GM21737 (cell line): Measurements from ENCODE around the gene GLT8D1.
A peak's percentile ranks its signal among the peaks of the same experiment; 100 is the strongest.

Experiments used
- ATAC-seq: cut with Tn5 transposase; IDR thresholded peaks from one replicate; pipeline ENCODE4 v1.9.1; 2021; ENCODE audit warnings: mild to moderate bottlenecking, moderate library complexity; ENCODE audit not compliant: unreplicated experiment

Gene GLT8D1

DNA sequence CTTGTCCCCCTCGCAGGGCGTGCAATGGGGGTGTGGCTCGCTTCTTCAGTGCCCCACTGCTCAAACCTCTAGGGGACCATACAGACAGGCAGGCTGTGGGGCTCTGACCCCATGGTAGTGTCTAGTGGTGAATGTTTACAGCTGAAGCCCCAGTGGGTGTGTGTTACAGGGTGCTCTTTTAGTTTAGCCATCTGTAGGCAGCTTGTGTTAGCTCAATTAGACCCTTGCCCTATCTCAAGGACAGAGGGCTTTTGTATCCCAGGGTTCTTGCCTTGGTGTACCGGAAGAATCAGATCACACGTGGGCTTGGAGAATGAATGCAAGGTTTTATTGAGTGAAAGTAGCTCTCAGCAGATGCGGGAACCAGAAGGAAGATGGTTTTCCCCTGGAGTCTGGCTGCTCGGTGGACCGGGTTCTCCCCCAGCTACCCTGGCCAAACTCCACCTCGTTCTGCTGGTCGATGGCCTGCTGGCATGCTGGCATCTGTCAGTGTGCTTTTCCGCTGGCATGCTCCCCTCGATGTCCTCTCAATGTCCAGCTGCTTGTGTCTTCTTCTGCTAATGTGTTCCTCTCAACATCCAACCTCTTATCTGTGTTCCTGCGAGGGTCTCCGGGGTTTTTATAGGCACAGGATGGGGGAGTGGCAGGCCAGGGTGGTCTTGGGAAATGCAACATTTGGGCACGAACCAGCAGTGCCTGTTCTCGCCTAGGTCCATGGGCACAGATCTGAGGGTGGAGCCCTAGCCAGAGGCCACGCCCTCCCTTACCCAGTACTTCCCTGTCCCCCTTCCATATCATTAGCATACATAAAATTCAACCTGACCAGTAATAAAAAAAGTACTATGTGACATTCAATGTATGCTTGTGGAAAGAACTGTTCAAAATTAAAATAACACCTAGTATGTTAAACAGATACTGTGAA, 7.0 kb upstream of the GLT8D1 start:
- no peak for ATAC-seq

DNA sequence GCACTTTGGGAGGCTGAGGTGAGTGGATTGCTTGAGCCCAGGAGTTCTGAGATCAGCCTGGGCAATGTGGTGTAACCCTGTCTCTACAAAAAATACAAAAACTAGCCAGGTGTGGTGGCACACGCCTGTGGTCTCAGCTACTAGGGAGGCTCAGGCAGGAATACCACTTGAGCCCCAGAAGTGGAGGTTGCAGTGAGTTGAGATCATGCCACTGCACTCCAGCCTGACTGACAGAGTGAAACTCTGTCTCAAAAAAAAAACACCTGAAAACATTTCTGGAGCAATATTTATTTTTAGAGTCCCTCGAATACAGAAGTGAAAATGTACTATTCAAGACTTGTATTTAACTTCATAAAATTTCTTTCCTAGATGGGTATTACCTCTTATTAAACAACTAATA, 4.9 kb upstream of the GLT8D1 start:
- no peak for ATAC-seq

DNA sequence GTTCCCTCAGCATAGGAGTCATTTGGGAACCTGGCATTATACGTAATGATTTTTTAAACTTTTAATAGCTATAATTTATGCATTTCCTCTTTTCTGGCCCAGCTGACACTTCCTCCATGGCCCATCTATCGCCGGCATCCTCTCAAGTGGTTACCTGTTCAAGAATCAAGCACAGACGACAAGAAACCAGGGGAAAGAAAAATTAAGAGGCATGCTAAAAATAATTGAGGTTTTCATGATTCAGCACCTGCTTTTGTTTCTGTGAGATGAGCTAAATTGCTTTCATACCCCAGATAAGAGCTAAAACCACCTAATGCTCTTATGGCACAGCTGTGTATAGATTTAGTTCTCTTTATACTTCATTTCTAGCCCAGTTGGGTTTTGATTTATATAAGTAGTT, 2.0 kb upstream of the GLT8D1 start:
- no peak for ATAC-seq

DNA sequence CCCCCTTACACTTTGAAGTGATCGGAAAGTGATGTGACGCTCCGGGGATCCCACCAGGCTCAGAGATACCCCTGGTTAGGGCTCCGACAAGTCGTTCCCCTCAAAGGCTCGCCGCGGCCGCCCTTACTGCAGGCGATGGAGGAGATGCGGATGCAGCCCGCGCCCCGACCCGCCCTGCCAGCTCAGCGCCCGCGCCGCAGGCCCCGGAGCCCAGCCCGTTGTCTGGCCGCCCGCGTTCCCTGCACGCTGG, 228 bp downstream of the GLT8D1 start:
- no peak for ATAC-seq

DNA sequence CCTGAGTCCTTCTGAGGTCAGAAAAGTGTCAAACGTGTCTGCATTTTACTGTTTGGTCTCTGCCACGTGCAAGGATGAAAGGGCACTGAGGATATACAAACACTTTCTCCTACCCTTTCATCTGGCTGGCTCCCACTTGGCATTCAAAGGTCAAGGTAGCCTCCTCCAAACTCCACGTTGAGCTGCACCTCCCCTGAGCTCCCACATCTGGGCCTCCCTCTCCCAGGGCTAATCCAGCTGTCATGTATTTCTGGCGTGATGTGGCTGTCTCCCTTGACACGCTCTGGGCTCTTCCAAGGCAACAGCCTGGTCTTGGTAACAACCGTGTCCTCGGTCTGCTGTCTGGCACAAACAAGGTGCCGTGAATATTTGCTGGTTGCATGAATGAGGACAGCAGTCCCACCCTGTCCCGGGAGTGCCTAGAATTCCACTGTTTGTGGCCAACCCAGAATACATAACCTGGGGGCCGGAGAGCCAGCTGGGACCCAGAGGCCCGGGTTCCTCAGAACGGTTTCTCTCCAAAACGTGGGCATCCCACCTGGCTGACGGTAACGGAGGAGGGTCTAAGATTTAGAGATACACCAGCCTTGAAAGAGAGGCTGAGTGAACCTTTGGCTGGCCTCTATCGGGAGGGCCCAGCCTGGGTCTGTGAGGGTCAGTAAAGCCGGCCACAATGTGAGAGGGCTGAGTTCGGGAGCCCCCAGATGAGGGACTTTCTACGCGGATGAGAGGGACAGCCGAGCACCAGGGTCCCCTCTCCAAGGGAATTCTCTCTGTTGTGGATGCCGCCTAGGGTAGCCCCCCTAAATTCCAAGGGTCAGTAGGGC, 767 bp downstream of the GLT8D1 start:
- peak; percentile 1 for ATAC-seq

DNA sequence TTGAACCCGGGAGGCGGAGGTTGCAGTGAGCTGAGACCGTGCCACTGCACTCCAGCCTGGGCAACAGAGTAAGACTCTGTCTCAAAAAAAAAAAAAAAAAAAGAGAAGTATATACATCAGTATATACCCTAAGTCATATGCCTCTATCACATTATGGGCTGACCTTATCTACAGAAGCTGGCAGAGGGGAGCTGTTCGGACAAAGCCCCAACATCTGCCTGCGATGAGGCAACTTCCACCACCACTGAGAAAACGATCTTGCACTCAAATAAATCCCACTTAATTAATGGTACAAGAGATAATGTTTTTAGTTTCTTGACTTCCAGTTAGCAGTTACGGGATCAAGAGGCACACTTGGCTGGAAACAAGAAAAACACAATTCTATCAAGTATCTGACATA, 2.2 kb downstream of the GLT8D1 start:
- ATAC-seq = no peak

DNA sequence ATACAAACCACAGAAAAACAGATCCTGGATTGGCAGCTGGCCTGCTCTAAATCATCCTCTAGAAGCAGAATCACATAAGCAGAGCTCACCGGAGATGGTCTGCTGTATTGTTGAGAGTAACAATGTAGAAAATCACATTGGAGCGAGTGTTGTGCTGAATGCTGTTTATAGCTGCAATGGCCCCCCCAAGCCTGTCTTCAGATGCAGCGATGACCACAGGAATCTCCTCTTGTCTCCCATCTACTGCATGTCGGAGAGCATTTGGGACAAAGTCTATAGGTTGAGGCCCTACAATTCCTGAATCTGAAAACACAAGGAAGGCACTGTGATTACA, 8.0 kb downstream of the GLT8D1 start:
- ATAC-seq = no peak

DNA sequence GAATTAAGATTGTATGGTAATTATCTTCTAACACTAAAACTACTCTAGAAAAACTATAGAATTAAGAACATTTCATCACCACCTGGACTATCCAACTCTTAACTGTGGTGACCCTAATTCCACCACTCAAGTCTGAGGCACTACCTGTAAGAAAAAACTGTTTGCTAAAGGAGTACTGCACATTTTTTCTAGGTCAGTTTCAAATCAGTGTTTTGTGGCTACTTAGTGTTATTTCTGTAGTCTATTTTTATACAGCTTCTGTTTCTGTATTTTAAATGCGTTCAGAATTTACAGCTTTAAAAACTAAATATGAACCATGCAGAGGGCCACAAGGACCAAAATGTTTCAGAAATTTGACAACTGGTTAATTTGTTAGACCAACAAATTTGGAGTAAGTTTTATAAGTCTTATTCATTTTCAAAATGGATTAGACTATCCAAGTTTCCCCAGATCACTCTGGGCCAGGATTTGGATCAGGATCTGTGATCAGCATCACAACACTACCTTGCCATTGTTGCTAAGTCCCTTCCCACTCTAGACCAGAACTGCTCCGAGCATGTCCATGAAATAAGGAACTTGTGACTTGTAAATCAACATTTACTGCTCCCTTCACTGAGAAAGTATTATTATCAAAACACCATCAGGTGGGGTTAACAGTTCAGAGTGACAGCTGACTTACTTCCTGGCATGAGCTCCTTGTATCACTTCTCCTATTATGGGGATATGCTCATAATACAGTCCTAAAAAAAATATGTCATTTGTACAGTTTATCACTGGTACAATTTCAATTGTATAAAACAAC, 8.6 kb downstream of the GLT8D1 start:
- no peak for ATAC-seq

DNA sequence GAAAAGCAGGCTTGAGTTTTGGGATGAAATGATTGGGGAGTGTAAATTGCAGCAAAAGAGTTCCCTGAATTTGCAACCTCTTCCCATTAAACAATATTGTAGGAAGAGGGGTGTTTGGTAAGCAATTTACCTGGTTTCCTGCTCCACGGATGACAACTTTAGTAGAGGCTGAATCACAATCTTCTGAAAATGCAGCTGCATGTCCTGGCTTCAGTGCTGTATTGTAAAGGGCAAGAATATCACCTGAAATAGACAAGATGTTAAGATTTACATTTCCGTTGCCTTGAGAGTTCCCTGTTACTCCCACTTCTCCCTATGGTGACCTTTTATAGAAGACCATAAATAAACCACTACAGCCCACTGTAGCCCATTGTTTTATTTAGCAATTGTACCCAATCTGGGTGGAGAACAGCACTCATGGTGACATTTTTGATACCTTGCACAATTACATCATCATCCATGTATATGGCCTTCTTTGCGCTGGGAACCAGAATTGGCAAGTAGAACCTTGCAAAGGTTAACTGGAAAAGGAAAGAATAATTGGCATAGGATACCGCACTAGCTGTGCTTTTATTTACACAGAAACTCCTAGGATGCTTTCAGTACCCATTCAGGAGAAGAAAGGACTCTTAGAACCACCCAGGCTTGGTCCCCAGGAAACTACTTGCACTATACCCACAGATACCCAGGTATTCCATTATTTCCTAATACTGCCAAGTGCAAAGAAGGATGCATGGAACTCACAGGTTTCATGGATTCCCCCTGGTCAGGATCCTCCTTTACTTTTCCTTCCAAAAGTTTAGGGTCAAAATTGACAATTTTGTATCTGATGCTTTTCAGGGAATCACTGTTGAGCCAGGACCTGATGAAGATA, 9.6 kb downstream of the GLT8D1 start:
- ATAC-seq = no peak

DNA sequence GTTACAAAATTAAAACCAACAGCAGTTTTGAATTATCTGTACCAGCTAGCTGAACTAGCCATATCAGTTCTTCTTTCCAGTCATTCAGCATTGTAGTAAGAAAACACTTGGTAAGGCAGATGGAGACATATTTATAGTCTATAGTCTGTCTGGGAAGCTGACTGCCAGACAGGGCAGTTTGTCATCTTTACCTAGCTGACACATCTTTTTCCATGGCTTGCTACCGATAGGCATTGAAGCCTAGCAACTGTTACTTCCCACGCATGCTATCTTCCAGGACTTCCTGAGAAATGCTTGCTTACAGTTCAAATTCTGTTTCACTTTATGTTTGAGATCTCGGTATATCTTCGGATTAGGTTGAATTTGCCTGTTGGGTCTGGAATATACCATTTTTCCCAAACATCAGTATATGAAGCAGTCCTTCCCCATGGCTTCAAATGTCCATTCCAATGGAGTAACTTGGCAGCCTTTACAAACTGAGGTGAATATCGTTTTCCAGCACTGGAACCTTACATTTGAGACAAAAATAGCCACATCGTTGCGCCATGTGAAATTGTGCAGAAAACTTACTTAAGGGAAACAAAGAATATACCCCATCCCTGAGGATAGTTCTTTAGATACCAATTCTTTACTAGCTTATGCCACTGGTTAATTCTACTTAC, 10.9 kb downstream of the GLT8D1 start:
- no peak for ATAC-seq

DNA sequence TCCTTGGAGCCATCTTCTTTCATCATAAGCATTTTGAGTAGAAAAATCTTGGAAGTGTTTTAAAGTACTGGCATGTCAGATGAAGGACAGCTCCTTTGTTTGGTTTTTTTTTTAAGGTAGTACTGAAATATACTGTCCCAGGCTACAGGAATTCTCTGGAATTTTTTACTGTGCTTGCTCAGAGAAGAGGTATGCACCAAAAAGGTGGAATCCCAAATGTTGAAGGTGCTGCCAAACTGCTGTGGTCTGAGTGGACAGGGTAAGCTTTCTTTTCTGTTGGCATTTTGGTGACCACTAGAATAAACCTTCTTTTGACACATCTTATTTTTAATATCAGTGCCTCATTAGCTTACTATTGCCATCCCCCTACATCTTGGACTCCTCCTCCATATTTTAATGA, 12.5 kb downstream of the GLT8D1 start:
- no peak for ATAC-seq

DNA sequence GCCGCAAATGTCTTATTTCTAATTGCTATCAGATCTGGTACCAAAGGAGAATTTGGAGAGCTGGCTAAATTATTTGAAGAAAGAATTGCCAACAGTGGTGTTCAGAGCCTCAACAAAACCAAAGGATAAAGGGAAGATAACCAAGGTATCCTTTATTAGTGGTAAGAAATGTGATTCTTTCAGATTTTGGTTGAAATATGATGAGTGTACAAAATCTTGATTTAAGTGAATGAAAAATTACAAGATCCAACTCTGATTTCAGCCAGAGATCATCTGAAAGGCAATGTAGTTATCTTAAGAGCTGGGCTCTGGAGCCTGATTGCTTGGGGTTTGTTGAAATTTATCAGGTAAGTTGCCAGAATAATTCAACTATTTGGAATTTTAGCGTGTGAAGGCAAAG, 15.0 kb downstream of the GLT8D1 start:
- no peak for ATAC-seq

DNA sequence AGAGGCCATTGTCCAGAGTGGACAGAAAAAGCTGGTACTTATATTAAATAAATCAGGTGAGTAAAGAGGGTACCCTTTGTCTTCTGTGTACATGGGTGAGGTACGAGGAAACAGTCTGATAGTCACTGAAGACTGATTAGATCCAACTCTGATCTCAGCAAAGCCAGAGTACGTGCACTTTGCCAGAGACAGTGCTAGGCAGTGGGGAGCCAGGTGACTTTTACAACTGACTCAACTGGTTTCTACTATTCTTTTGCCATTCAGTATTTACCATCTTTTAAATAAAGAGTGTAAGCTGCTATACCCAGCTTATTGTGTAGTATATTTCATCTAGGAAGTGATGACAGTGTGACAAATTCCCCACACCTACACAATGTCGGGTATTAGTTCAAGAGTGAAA, 16.4 kb downstream of the GLT8D1 start:
- ATAC-seq = no peak

DNA sequence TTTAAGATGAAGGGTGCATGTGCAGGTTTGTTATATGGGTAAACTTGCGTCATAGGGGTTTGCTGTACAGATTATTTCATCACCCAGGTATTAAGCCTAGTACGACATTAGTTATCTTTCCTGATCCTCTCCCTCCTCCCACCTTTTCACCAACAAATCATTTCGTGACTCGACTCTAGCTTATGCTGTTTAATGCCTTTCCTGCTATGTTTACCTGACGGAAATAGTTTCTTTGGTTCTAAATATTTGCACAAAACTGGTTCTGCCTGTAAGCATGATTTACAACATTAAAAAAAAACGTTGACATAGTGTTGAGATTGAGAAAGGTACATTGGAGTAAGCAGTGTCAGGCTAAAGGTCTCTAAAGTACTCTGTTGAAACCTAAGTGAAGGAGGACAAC, 17.3 kb downstream of the GLT8D1 start:
- no peak for ATAC-seq

DNA sequence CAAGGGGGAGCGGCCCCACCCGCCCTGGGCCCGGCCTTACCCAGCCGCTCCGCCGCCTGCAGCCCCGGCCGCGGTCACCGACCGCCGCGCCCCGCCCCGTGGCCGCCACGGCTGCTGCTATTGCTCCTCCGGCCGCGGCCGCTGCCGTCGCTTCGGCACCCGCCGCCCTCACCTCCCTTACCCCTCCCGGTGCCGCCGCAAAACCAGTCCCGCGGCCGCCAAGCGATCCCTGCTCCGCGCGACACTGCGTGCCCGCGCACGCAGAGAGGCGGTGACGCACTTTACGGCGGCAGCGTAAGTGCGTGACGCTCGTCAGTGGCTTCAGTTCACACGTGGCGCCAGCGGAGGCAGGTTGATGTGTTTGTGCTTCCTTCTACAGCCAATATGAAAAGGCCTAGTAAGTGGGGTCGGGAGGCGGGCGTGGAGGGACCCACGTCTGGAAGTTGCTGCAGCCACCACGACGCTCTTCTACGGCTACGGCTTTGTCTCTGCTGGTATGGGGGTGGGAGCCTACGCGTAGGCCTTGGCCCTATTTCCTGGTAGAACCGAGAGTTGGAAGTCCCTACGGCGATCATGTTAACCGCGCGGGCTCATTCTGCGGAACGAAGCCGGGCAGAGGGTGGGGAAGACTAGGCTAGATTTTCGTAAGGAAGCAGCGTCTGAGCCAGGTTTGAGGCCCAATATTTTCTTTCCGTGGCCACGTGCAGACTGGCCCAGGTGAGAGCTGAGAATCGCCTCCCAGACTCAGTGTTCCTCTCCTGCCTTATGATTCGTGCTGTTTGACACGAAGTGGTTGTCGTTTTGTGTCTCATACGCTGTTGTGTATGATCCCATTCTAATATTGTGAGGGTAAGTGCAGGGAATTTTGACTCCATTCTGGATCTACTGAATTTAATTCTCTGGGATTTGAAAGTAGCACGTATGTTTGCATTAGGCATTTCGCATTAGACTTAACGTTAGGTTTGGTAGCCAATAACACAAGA, 19.6 kb downstream of the GLT8D1 start, which contains the start of the genes GNL3 and PBRM1:
Gene GNL3 (plus strand): TSS at position 324 of the 983 bp plus-strand sequence. CDS start 61 bp downstream, at position 385.
Gene PBRM1 (minus strand): TSS at position 205 of the 983 bp plus-strand sequence.
- peak; percentile 70 for ATAC-seq

DNA sequence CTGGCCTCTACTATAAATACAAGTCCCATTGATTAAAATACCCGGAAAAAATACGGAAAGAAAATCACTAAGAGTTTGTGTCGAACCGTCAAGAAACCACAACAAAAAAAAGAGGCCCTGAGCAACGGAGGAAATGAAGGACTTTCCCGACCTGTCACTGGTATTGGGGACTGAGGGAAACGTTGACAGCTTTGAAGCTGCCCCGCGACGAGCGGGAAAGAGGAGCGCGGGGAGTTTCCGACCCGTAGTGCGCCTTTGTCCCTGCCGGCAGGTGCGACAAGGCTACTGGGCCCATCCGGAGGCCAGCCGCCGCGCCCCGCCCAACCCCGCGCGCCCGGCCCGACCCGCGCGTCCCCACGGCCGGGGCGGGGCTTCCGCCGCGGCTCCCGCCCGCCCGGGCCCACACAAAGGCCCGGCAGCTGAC, 20.3 kb downstream of the GLT8D1 start:
- peak; percentile 83 for ATAC-seq

DNA sequence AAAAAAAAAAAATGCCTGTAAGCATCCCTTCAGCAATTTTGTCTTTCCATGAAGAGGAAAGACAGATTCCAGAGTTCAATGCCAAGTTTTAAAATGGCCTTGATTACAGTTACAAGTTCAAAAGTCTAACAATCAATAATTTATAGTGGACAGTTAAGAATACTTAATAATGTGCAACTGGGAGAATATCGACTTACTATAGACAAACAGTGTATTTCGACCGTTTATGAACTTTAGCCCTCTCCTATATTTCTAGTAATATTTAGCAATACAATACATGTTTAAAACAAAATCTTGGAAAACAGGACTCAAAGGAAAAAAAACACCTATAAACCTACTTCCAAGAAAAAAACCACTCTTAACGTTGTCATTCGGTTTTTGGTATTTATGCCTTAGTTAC, 21.4 kb downstream of the GLT8D1 start:
- ATAC-seq = no peak

DNA sequence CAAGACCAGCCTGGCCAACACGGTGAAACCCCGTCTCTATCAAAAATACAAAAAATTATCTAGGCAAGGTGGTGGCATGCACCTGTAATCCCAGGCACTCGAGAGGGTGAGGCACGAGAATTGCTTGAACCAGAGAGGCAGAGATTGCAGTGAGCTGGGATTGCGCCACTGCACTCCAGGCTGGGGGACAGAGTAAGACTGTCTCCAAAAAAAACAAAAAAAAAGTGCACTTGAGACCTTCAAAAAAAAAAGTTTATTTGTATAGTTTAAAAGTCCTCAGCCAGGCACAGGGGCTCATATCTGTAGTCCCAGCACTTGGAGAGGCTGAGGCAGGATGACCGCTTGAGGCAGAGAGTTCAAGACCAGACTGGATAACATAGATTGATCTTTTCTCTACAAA, 22.0 kb downstream of the GLT8D1 start:
- ATAC-seq = no peak

DNA sequence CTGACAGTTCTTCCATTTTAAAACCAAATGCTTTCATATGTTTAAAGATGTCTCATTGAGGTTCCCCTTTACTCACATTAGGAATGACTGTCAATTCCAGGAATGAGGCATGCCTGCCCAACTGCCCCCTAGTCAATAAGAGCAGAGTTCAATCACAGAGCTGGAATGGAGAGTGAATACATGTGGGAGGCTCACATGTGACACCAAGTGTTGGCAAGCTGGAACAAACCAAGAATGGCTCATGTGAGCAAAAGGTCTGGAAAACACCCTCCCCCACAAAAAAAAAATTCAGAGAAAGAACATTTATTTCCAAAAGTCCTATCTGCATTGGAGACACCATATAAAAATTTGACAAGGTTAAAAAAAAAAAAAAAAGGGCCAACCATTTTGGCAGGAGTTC, 23.6 kb downstream of the GLT8D1 start:
- ATAC-seq = no peak
